Measurements from ENCODE around the gene DDX43.

DNA sequence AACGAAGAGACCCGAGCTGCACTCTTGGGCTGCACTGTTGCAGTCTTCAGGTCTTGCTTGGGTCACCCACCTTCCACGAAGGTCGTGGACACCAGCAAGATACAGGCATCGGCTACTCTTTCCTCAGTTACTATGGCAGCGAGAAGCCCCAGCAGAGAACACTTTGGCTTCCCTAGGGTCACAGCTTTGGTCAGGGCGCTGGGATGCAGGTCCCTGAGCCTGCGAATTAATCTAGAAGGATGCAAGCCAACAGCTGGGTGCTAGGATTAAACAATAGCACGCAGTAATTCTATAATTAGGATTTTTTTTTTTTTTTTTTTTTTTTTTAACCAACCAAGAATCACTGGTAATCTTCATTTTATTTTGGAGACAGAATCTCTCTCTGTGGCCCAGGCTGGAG lies 30.1 kb upstream of the DDX43 start:
- TF ChIP-seq, protein P1, sequence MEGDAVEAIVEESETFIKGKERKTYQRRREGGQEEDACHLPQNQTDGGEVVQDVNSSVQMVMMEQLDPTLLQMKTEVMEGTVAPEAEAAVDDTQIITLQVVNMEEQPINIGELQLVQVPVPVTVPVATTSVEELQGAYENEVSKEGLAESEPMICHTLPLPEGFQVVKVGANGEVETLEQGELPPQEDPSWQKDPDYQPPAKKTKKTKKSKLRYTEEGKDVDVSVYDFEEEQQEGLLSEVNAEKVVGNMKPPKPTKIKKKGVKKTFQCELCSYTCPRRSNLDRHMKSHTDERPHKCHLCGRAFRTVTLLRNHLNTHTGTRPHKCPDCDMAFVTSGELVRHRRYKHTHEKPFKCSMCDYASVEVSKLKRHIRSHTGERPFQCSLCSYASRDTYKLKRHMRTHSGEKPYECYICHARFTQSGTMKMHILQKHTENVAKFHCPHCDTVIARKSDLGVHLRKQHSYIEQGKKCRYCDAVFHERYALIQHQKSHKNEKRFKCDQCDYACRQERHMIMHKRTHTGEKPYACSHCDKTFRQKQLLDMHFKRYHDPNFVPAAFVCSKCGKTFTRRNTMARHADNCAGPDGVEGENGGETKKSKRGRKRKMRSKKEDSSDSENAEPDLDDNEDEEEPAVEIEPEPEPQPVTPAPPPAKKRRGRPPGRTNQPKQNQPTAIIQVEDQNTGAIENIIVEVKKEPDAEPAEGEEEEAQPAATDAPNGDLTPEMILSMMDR (IDR thresholded peaks at IDR 0.05) = no peak
- TF ChIP-seq POLR2A (IDR thresholded peaks at IDR 0.05) = no peak
